ENCODE measurements around the gene PRDX3.

DNA sequence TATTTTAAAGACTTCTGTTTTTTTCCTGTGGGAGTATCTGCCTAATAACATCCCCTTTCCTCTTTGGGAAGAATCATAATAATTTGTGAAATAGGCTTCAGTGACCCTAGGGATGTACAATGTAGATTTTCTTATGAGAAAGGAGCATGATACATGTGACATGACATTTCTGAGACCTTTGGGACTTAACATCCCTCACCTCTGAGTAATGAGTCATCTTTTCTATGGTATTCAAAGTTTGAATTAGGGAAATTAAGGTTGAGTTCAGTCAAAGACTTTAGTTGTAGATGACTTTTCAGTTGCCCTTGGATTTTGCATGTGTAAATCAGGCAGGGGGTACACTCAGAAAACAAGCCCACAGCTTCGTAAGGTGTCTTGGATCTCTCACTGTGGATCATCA is 43.1 kb upstream of the PRDX3 start:
- TF ChIP-seq RCOR1 (IDR thresholded peaks at IDR 0.05; ENCODE audit: low read depth, low read length) (no peak), ZC3H11A (IDR thresholded peaks at IDR 0.05) (no peak), POLR2A (IDR thresholded peaks at IDR 0.05; ENCODE audit: low read length) (no peak), JUNB (IDR thresholded peaks at IDR 0.05) (no peak), CEBPB (IDR thresholded peaks at IDR 0.05) (no peak), CHD2 (IDR thresholded peaks at IDR 0.05; ENCODE audit: low read length, partially characterized antibody) (no peak), MAX (IDR thresholded peaks at IDR 0.05) (no peak), EP300 (IDR thresholded peaks at IDR 0.05) (no peak), JUN (IDR thresholded peaks at IDR 0.05) (no peak), CBX2 (IDR thresholded peaks at IDR 0.05; ENCODE audit: borderline replicate concordance, low read depth) (no peak), RFX5 (IDR thresholded peaks at IDR 0.05) (no peak)
- TF ChIP-seq, protein P1, sequence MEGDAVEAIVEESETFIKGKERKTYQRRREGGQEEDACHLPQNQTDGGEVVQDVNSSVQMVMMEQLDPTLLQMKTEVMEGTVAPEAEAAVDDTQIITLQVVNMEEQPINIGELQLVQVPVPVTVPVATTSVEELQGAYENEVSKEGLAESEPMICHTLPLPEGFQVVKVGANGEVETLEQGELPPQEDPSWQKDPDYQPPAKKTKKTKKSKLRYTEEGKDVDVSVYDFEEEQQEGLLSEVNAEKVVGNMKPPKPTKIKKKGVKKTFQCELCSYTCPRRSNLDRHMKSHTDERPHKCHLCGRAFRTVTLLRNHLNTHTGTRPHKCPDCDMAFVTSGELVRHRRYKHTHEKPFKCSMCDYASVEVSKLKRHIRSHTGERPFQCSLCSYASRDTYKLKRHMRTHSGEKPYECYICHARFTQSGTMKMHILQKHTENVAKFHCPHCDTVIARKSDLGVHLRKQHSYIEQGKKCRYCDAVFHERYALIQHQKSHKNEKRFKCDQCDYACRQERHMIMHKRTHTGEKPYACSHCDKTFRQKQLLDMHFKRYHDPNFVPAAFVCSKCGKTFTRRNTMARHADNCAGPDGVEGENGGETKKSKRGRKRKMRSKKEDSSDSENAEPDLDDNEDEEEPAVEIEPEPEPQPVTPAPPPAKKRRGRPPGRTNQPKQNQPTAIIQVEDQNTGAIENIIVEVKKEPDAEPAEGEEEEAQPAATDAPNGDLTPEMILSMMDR (IDR thresholded peaks at IDR 0.05) = no peak

Measured in A549 (cell line).